ENCODE data around the gene SLC16A7. TPM values are rescaled to one million over a fixed set of nuclear protein-coding genes. Genes with fewer than 3 reads are reported as not detected.
"Not testable (repeated sequence)": the region's sequence is repeated elsewhere in the genome, so short reads cannot be mapped to it uniquely, and the experiment has no call there.

Gene SLC16A7
- total RNA-seq, 1 donor from 2014 or later = 2.9 TPM

DNA sequence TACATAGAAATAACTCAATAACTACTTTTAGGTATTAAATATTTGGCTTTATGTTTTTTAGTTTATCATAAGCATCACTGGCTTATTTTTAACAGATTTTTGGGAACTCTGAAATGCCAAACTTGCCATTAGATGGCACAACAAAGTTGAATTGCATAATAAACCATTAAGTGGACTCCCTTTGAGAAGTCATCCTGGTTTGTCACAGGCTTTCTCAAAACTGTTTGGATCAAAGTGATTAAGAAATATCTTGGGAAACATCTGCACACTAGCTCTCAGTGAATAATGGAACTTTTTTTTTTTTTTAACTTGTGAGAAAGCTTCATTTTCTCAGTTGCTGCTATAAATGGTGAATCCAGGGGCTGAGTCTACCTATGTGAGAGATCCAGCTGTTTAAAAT is 4.3 kb downstream of the SLC16A7 start:
- H3K27ac Mint-ChIP-seq (ENCODE audit: unreplicated experiment) = no peak overlapping the region
- TF ChIP-seq, protein P1, sequence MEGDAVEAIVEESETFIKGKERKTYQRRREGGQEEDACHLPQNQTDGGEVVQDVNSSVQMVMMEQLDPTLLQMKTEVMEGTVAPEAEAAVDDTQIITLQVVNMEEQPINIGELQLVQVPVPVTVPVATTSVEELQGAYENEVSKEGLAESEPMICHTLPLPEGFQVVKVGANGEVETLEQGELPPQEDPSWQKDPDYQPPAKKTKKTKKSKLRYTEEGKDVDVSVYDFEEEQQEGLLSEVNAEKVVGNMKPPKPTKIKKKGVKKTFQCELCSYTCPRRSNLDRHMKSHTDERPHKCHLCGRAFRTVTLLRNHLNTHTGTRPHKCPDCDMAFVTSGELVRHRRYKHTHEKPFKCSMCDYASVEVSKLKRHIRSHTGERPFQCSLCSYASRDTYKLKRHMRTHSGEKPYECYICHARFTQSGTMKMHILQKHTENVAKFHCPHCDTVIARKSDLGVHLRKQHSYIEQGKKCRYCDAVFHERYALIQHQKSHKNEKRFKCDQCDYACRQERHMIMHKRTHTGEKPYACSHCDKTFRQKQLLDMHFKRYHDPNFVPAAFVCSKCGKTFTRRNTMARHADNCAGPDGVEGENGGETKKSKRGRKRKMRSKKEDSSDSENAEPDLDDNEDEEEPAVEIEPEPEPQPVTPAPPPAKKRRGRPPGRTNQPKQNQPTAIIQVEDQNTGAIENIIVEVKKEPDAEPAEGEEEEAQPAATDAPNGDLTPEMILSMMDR (conservative IDR thresholded peaks at IDR 0.05) = no peak
- no peaks in the 10 kb centered on the region for H3K9me3 Mint-ChIP-seq
- peak overlapping the region; percentile 3 for H3K4me3 Mint-ChIP-seq
- peaks cover 23% of the 10 kb centered on the region for H3K4me1 Mint-ChIP-seq
- DNase-seq (ENCODE audit: low read depth, low spot score) = no peak
- peaks cover 2% of the 10 kb centered on the region for H3K27me3 Mint-ChIP-seq (ENCODE audit: low read depth)
- H3K36me3 Mint-ChIP-seq (ENCODE audit: low read depth) = no peaks in the 10 kb centered on the region

DNA sequence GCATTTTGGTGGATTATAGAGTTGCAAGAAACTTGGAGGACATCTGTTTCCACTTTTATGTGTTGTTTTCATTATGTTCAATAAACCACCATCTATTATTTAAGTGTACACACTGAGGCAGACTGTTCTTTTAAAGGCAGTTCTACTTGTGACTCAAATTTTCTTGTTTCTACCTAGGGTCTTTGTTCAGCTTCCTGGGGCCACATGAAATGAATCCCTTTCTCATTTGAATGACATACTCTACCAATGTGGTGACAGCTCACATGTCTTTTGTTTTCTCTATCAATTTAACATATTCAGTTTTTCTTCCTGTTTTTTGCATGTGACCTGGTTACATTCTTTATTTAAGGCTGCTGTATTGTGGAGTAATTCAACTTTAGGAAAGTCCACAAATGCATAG is 7.9 kb downstream of the SLC16A7 start:
- Mint-ChIP-seq H3K36me3 (ENCODE audit: low read depth) (no peaks in the 10 kb centered on the region), H3K4me1 (peaks cover 7% of the 10 kb centered on the region), H3K27ac (ENCODE audit: unreplicated experiment) (no peak overlapping the region), H3K4me3 (no peak overlapping the region), H3K27me3 (ENCODE audit: low read depth) (no peaks in the 10 kb centered on the region), H3K9me3 (no peaks in the 10 kb centered on the region)
- TF ChIP-seq, protein P1 (conservative IDR thresholded peaks at IDR 0.05) = no peak
- DNase-seq (ENCODE audit: low read depth, low spot score) = no peak

DNA sequence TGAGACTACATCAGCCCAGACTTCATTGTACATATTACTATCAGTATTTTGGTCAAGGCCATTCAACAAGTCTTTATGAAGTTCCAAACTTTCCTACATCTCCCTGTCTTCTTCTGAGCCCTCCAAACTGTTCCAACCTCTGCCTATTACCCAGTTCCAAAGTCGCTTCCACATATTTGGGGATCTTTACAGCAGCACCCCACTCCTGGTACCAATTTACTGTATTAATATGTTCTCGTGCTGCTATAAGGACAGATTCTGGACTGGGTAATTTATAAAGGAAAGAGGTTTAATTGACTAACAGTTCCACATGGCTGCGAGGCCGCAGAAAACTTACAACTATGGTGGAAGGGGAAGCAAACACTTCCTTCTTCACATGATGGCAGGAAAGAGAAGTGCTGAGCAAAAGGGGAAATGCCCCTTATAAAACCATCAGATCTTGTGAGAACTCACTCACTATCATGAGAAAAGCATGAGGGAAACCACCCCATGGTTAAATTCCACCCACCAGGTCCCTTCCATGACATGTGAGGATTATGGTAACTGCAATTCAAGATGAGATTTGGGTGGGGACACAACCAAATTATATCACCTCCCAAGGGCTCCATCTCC is 17.1 kb downstream of the SLC16A7 start:
- H3K9me3 Mint-ChIP-seq; H3K27me3 Mint-ChIP-seq (ENCODE audit: low read depth); H3K36me3 Mint-ChIP-seq (ENCODE audit: low read depth); H3K4me1 Mint-ChIP-seq; DNase-seq (ENCODE audit: low read depth, low spot score); H3K4me3 Mint-ChIP-seq; H3K27ac Mint-ChIP-seq (ENCODE audit: unreplicated experiment): not testable (repeated sequence)

DNA sequence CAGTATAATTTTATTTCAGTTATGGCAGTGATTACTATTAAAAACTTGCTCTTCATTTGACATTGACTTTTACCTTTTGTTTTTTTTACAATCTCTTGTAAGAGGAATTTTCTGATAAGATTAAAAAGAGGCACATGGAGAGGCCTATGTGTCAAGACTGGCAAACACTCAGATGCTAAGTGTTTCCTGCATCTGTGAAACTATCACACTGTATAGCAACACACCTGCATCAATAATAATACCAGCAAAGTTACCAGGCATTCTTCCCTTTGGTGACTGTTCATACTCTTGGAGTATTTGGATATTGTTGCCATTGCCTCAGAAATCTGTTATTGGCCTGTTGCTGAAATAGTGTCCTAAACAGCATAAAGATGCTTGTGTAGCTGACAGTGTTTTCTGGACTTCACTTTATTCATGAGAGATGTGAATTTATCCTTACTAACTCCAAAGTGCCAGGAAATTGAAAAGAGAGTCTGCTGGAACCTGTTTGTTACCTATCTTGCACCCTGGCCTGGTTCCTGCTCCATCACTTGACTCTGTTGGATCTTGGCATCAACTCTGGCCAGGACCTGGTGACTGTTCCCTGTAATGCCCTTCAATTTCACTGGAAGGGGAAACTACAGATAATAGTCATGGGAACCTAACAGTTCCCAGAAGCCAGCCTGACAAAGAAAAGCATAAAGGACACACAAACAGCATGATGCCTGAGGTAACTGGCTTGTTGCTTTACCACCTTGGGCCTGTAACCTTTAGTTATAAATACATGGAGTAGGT is 19.8 kb downstream of the SLC16A7 start:
- H3K27ac Mint-ChIP-seq (ENCODE audit: unreplicated experiment) = no peak overlapping the region
- H3K27me3 Mint-ChIP-seq (ENCODE audit: low read depth) = no peaks in the 10 kb centered on the region
- no peak for DNase-seq (ENCODE audit: low read depth, low spot score)
- H3K4me1 Mint-ChIP-seq = peaks cover 7% of the 10 kb centered on the region
- TF ChIP-seq, protein P1 (conservative IDR thresholded peaks at IDR 0.05) = no peak
- H3K9me3 Mint-ChIP-seq = peaks cover 8% of the 10 kb centered on the region
- no peak overlapping the region for H3K4me3 Mint-ChIP-seq
- peaks cover 8% of the 10 kb centered on the region for H3K36me3 Mint-ChIP-seq (ENCODE audit: low read depth)

DNA sequence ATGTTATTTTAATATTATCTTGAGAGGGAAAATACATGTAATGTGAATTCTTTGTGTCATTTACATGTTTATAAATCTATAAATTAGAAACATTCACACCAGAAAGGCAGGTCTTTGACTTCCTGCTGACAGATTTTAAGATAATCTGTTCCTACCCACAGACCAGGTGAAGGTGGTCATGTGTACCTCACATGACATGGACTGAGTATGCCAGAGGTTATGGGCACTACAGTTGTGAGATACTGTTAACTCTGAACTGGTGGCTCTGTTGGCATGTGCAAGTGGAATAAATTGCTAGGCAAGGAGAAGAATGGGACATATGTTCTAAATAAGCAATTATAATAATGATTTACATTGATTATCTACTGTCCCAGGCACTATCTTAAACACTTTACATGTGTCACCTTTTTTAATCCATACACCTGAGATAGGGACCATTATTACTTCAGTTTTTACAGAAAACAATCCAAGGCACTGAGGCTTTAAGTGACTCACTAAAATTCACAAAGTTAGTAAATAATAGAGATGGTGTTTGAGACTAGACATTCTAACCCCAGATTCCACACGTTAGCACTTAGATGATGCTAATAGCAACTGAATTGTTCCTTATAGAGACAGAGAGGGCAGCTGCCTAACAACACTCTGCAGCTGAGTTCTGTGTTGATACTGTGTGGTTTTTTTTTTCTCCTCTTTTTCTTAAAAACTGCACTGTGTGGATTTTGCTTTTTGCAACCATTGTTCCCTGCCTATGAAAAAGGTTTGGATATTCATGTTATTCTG is 23.8 kb downstream of the SLC16A7 start:
- no peaks in the 10 kb centered on the region for H3K9me3 Mint-ChIP-seq
- H3K27ac Mint-ChIP-seq (ENCODE audit: unreplicated experiment) = no peak overlapping the region
- H3K27me3 Mint-ChIP-seq (ENCODE audit: low read depth) = no peaks in the 10 kb centered on the region
- no peak overlapping the region for H3K4me3 Mint-ChIP-seq
- no peaks in the 10 kb centered on the region for H3K36me3 Mint-ChIP-seq (ENCODE audit: low read depth)
- TF ChIP-seq, protein P1 (conservative IDR thresholded peaks at IDR 0.05) = no peak
- DNase-seq (ENCODE audit: low read depth, low spot score) = no peak
- H3K4me1 Mint-ChIP-seq = peaks cover 8% of the 10 kb centered on the region
